Thyroid gland (tissue), 4 donors: ENCODE results near the gene ADARB2. TPM values are rescaled to one million over a fixed set of nuclear protein-coding genes. Genes with fewer than 3 reads are reported as not detected.
"Not testable (repeated sequence)": the region's sequence is repeated elsewhere in the genome, so short reads cannot be mapped to it uniquely, and the experiment has no call there.

ENCODE experiments used
- DNase-seq, 2 donors: peaks; one replicate each; pipeline ENCODE4 v3.0.0-alpha.2; 2019
- H3K27ac ChIP-seq, 3 donors: fragments of 200-600 bp; sonication (generic); 1 replicate in 2 of 3; 2 replicates in 1 of 3; pipeline ENCODE4 v1.5.1; 2016 to 2019; ENCODE audit warnings: mild to moderate bottlenecking in 1 of 3, moderate library complexity in 1 of 3
- H3K27me3 ChIP-seq: fragments of 200-600 bp; sonication (generic); one replicate; pipeline ENCODE4 v1.5.1; 2019
- H3K36me3 ChIP-seq, 2 donors: fragments of 200-600 bp; sonication (generic); one replicate each; pipeline ENCODE4 v1.5.1; 2016 to 2019
- H3K4me1 ChIP-seq, 2 donors: fragments of 200-600 bp; sonication (generic); one replicate each; pipeline ENCODE4 v1.5.1; 2017 to 2019
- H3K4me3 ChIP-seq, 3 donors: fragments of 200-600 bp; sonication (generic); replicated peaks in 1 of 3; 1 replicate in 2 of 3; 2 replicates in 1 of 3; pipeline ENCODE4 v1.5.1; 2016; ENCODE audit warnings: mild to moderate bottlenecking in 1 of 3
- H3K9me3 ChIP-seq: fragments of 200-600 bp; sonication (generic); one replicate; pipeline ENCODE4 v1.5.1; 2017
- POLR2A ChIP-seq, 2 donors: fragments of 450-650 bp; IDR thresholded peaks; one replicate each; pipeline ENCODE4 v1.6.1; 2017; ENCODE audit warnings: antibody characterized with exemption in 2 of 2, mild to moderate bottlenecking in 2 of 2, moderate library complexity in 1 of 2
- WGBS, 2 donors: methylation state at CpG; one replicate each; pipeline ENCODE4 v1.1.5; 2017; 5-methylcytosine and 5-hydroxymethylcytosine counted together
- intact Hi-C: fragments of 100-400 bp; cut with DNase I; formaldehyde crosslinking; loops from one replicate; pipeline ENCODE4 v1.15.1; 2023
- total RNA-seq, 4 donors: library from RNA; depleted of rRNA; stranded (reverse); fragments of >200 nt; gene quantifications; one replicate each; pipeline ENCODE4 v1.2.3, GENCODE V29; 2016
- TF ChIP-seq, protein P1 (sequence below), 6 experiments: fragments of 200-600 bp in 3 of 6; fragments of 450-650 bp in 3 of 6; sonication (generic) in 3 of 6; IDR thresholded peaks; one replicate each; pipeline ENCODE4 v1.5.1; 2016 to 2019; ENCODE audit warnings: antibody characterized with exemption in 6 of 6, mild to moderate bottlenecking in 2 of 6, inconsistent platforms in 1 of 6, moderate library complexity in 1 of 6

Gene ADARB2
- total RNA-seq, 4 donors from 2014 or later: 0.08 to 0.15 TPM; not detected in 2

DNA sequence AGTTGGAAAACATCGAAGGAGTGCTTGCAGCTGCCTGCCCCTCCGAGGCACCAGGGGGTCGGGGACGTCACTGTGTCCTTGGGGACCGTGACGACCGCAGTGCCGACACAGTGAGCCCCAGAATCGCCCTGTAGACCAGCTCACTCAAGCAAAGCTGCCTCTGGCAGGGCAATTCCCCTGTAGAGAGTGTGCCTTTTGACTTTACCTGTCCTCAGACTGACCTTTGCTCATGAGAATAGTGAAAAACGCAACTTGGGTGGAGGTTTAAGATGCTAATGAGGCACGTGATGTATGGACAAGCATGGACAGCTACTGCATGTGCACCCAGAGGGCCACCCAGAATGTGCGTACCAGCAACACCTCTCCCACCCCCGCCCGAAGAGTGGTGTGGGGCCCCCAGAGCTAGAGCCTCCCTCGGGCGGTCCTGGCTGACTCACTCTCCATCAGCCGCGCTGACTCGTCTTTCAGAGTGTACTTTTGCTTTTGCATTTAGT is 271.9 kb downstream of the ADARB2 start:
- Histone ChIP-seq H3K27ac (no peak overlapping the region), H3K4me1 (no peaks in the 10 kb centered on the region), H3K27me3 (no peaks in the 10 kb centered on the region), H3K9me3 (no peaks in the 10 kb centered on the region), H3K36me3 (no peaks in the 10 kb centered on the region), H3K4me3 (no peak overlapping the region)
- no peak for DNase-seq
- WGBS, 2 donors: 70 to 80% methylated on average over 17 to 19 of the region's 19 CpGs
- intact Hi-C loops: no loop called here
- TF ChIP-seq, protein P1, sequence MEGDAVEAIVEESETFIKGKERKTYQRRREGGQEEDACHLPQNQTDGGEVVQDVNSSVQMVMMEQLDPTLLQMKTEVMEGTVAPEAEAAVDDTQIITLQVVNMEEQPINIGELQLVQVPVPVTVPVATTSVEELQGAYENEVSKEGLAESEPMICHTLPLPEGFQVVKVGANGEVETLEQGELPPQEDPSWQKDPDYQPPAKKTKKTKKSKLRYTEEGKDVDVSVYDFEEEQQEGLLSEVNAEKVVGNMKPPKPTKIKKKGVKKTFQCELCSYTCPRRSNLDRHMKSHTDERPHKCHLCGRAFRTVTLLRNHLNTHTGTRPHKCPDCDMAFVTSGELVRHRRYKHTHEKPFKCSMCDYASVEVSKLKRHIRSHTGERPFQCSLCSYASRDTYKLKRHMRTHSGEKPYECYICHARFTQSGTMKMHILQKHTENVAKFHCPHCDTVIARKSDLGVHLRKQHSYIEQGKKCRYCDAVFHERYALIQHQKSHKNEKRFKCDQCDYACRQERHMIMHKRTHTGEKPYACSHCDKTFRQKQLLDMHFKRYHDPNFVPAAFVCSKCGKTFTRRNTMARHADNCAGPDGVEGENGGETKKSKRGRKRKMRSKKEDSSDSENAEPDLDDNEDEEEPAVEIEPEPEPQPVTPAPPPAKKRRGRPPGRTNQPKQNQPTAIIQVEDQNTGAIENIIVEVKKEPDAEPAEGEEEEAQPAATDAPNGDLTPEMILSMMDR (IDR thresholded peaks at IDR 0.05): no peak

DNA sequence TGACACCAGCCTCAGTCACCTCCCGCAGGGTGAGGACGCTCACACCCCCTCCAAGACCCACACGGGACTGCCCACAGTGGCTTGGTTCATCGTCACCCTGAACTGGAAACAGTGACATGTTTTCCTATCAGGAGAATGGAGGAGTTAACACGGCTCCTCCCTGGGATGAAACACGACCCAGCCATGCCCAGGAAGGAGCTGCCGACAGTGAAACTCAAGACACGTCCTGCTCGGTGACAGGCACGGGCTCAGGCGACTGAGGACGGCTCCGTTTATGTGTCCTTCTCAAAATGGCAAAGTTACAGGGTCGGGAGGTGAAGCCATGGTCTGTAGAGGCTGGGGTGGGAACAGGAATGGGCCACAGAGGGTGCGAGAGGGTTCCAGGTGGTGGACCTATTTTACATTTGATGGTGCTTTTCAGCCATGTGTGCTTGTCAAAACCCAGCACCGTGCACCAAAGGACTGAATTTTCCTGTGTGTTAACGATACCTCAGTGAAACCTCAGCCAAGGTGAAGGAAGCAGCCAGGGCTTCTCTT is 272.4 kb downstream of the ADARB2 start:
- Histone ChIP-seq H3K36me3 (no peaks in the 10 kb centered on the region), H3K4me1 (no peaks in the 10 kb centered on the region), H3K4me3 (no peak overlapping the region), H3K27ac (no peak overlapping the region), H3K9me3 (no peaks in the 10 kb centered on the region), H3K27me3 (no peaks in the 10 kb centered on the region)
- DNase-seq: no peak
- 34 to 40% methylated on average over 17 of the region's 17 CpGs for WGBS, 2 donors
- intact Hi-C loops: no loop called here
- TF ChIP-seq POLR2A (IDR thresholded peaks at IDR 0.05): no peak
- TF ChIP-seq, protein P1 (IDR thresholded peaks at IDR 0.05): no peak

DNA sequence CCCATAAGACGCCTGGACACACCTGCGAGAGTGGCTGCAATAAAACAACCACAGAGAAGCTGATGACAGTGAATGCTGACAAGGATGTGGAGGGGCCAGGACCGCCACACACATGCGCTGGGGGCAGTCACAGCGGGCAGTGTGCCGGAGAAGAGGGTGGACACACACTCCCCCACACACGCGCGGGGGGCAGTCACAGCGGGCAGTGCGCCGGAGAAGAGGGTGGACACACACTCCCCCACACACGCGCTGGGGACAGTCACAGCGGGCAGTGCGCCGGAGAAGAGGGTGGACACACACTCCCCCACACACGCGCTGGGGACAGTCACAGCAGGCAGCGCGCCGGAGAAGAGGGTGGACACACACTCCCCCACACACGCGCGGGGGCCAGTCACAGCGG is 273.4 kb downstream of the ADARB2 start:
- DNase-seq, intact Hi-C loops, H3K36me3 ChIP-seq, H3K4me3 ChIP-seq, H3K27ac ChIP-seq, H3K27me3 ChIP-seq, H3K9me3 ChIP-seq, H3K4me1 ChIP-seq: not testable (repeated sequence)
- 88 to 89% methylated on average over 16 to 26 of the region's 26 CpGs for WGBS, 2 donors

DNA sequence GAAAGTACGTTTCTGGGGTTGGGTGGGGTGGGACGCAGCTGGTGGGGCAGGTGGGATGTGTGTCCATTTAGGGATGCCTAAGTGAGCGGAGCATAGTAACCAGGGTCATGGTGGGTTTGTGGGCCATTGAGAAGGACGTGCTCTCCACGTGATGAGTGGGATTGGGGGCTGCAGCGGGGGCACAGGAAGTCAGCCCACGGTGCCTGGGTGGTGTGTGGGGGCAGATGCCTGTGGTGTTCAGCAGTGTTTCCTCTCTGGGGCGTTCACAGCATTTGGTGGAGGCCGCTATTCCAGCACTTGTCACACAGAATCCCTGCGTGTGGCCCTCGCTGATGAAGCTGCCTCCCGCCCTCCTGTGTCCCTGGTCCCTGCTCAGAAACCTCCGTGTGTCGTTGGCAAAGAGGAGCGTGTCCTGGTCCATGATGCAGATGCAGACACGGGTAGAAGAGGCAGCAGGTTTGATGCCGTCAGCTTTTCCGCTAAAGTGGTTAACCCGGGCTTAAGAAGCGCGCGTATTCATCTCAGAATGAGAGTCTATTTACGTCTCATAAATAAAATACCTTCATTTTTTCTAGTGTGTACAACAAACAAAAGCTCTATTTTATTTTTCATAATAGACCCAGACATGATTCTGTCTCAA is 274.2 kb downstream of the ADARB2 start:
- DNase-seq: no peak
- WGBS, 2 donors: 81 to 90% methylated on average over 23 of the region's 23 CpGs
- H3K9me3 ChIP-seq: no peaks in the 10 kb centered on the region
- H3K27ac ChIP-seq: no peak overlapping the region
- no peak overlapping the region for H3K4me3 ChIP-seq
- no peaks in the 10 kb centered on the region for H3K4me1 ChIP-seq
- H3K27me3 ChIP-seq: no peaks in the 10 kb centered on the region
- TF ChIP-seq, protein P1 (IDR thresholded peaks at IDR 0.05): no peak
- TF ChIP-seq POLR2A (IDR thresholded peaks at IDR 0.05): no peak
- intact Hi-C loops: no loop called here
- H3K36me3 ChIP-seq: no peaks in the 10 kb centered on the region

DNA sequence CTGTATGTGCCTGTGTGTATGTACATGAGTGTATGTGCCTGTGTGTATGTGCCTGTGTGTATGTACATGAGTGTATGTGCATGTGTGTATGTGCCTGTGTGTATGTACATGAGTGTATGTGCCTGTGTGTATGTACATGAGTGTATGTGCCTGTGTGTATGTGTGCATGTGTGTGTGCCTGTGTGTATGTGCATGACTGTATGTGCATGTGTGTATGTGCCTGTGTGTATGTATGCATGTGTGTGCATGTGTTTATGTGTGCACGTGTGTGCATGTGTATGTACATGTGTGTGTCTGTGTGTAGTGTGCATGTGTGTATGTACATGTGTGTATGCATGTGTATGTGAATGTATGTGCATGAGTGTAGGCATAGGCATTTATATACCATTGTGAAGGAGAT is 274.8 kb downstream of the ADARB2 start:
- H3K27ac ChIP-seq: no peak overlapping the region
- no peaks in the 10 kb centered on the region for H3K9me3 ChIP-seq
- 76 to 81% methylated on average over 1 of the region's 1 CpG for WGBS, 2 donors
- no peaks in the 10 kb centered on the region for H3K4me1 ChIP-seq
- intact Hi-C loops: no loop called here
- no peak overlapping the region for H3K4me3 ChIP-seq
- no peak for TF ChIP-seq POLR2A (IDR thresholded peaks at IDR 0.05)
- TF ChIP-seq, protein P1 (IDR thresholded peaks at IDR 0.05): no peak
- H3K27me3 ChIP-seq: no peaks in the 10 kb centered on the region
- H3K36me3 ChIP-seq: no peaks in the 10 kb centered on the region
- no peak for DNase-seq
